Measurements from ENCODE around the gene ZNF80. TPM values are rescaled to one million over a fixed set of nuclear protein-coding genes. Genes with fewer than 3 reads are reported as not detected.

The ZNF80 gene
- total RNA-seq, 6 donors from 2014 or later = 0.09 to 0.44 (median 0.10) TPM; not detected in 3

GRCh38 chr3:114272271-114272670, 34.9 kb upstream of the ZNF80 start:
- Histone ChIP-seq H3K36me3 (no peaks in the 10 kb centered on the region), H3K4me3 (no peak overlapping the region), H3K27ac (no peak overlapping the region), H3K9me3 (peaks cover 0 to 5% (median 3%) of the 10 kb centered on the region in 4 donors), H3K27me3 (no peaks in the 10 kb centered on the region), H3K4me1 (no peaks in the 10 kb centered on the region)
- DNase-seq (no peak), ATAC-seq (ENCODE audit: low FRiP score in 2 of 2) (no peak)
- WGBS, 2 donors = 81 to 86% methylated on average over 1 of the region's 1 CpG
- TF ChIP-seq EP300 (IDR thresholded peaks at IDR 0.05) (no peak), POLR2AphosphoS5 (IDR thresholded peaks at IDR 0.05) (no peak), POLR2A (IDR thresholded peaks at IDR 0.05) (no peak)
- TF ChIP-seq, protein P1, sequence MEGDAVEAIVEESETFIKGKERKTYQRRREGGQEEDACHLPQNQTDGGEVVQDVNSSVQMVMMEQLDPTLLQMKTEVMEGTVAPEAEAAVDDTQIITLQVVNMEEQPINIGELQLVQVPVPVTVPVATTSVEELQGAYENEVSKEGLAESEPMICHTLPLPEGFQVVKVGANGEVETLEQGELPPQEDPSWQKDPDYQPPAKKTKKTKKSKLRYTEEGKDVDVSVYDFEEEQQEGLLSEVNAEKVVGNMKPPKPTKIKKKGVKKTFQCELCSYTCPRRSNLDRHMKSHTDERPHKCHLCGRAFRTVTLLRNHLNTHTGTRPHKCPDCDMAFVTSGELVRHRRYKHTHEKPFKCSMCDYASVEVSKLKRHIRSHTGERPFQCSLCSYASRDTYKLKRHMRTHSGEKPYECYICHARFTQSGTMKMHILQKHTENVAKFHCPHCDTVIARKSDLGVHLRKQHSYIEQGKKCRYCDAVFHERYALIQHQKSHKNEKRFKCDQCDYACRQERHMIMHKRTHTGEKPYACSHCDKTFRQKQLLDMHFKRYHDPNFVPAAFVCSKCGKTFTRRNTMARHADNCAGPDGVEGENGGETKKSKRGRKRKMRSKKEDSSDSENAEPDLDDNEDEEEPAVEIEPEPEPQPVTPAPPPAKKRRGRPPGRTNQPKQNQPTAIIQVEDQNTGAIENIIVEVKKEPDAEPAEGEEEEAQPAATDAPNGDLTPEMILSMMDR (IDR thresholded peaks at IDR 0.05) = no peak

- H3K27ac ChIP-seq = no peak overlapping the region
These were observed 32.6 kb upstream of the ZNF80 start for GRCh38 chr3:114270019-114270418.

GRCh38 chr3:114260152-114260551, 22.8 kb upstream of the ZNF80 start:
- DNase-seq (no peak), ATAC-seq (ENCODE audit: low FRiP score in 2 of 2) (no peak)
- TF ChIP-seq POLR2A (IDR thresholded peaks at IDR 0.05) = no peak
- TF ChIP-seq EP300 (IDR thresholded peaks at IDR 0.05) = no peak
- TF ChIP-seq POLR2AphosphoS5 (IDR thresholded peaks at IDR 0.05) = no peak
- TF ChIP-seq, protein P1 (IDR thresholded peaks at IDR 0.05) = no peak
- Histone ChIP-seq H3K36me3 (no peaks in the 10 kb centered on the region), H3K27ac (no peak overlapping the region), H3K27me3 (no peaks in the 10 kb centered on the region), H3K4me1 (no peaks in the 10 kb centered on the region), H3K4me3 (no peak overlapping the region), H3K9me3 (peaks cover 0 to 7% (median 3%) of the 10 kb centered on the region in 4 donors)

More at GRCh38 chr3:114270019-114270418, 32.6 kb upstream of the ZNF80 start:
- TF ChIP-seq, protein P1 (IDR thresholded peaks at IDR 0.05) = no peak
- TF ChIP-seq EP300 (IDR thresholded peaks at IDR 0.05) (no peak), POLR2A (IDR thresholded peaks at IDR 0.05) (no peak), POLR2AphosphoS5 (IDR thresholded peaks at IDR 0.05) (no peak)
- Histone ChIP-seq H3K27me3 (no peaks in the 10 kb centered on the region), H3K36me3 (no peaks in the 10 kb centered on the region), H3K4me3 (no peak overlapping the region), H3K9me3 (peaks cover 0 to 5% (median 3%) of the 10 kb centered on the region in 4 donors), H3K4me1 (no peaks in the 10 kb centered on the region)
- no peak for ATAC-seq (ENCODE audit: low FRiP score in 2 of 2)
- 87 to 88% methylated on average over 2 of the region's 2 CpGs for WGBS, 2 donors
- DNase-seq = no peak

DNA sequence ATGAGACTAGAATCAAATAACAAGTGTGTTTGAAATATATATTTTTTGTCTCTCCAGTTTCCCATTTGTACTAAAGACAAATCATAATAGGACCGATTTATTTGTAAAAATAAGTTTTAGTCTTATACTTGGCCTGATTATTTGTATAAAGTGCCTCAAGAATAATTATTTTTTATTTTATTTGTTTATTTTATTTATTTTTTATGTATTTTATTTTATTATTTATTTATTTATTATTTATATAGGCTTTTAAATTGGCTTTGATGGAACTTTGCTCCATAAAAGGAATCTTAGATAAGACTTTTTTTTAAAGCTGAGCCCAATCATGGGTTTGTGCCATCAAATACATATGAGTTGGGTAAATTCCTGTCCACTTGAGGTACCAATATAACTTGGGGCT, 22.2 kb upstream of the ZNF80 start:
- WGBS, 2 donors = 97% methylated on average over 1 of the region's 1 CpG

GRCh38 chr3:114253505-114253904, 16.1 kb upstream of the ZNF80 start:
- no peak for ATAC-seq (ENCODE audit: low FRiP score in 2 of 2)
- Histone ChIP-seq H3K9me3 (peaks cover 0 to 6% (median 0%) of the 10 kb centered on the region in 4 donors), H3K4me3 (no peak overlapping the region), H3K36me3 (no peaks in the 10 kb centered on the region), H3K27ac (no peak overlapping the region), H3K4me1 (no peaks in the 10 kb centered on the region), H3K27me3 (no peaks in the 10 kb centered on the region)
- DNase-seq = no peak
- TF ChIP-seq EP300 (IDR thresholded peaks at IDR 0.05) = no peak
- TF ChIP-seq POLR2AphosphoS5 (IDR thresholded peaks at IDR 0.05) = no peak
- no peak for TF ChIP-seq POLR2A (IDR thresholded peaks at IDR 0.05)
- TF ChIP-seq, protein P1 (IDR thresholded peaks at IDR 0.05) = no peak
- 86 to 93% methylated on average over 1 of the region's 1 CpG for WGBS, 2 donors

More for the DNA sequence above, 22.2 kb upstream of the ZNF80 start:
- no peak overlapping the region for H3K4me3 ChIP-seq
- no peaks in the 10 kb centered on the region for H3K36me3 ChIP-seq
- TF ChIP-seq POLR2AphosphoS5 (IDR thresholded peaks at IDR 0.05) (no peak), POLR2A (IDR thresholded peaks at IDR 0.05) (no peak), EP300 (IDR thresholded peaks at IDR 0.05) (no peak)
- TF ChIP-seq, protein P1 (IDR thresholded peaks at IDR 0.05) = no peak
- ATAC-seq (ENCODE audit: low FRiP score in 2 of 2) = no peak
- no peaks in the 10 kb centered on the region for H3K4me1 ChIP-seq
- peaks cover 0 to 7% (median 3%) of the 10 kb centered on the region in 4 donors for H3K9me3 ChIP-seq
- no peak overlapping the region for H3K27ac ChIP-seq
- no peaks in the 10 kb centered on the region for H3K27me3 ChIP-seq
- DNase-seq = no peak

All from upper lobe of left lung (tissue), 6 donors.